IMR-90 (cell line): Measurements from ENCODE around the gene NFASC.

Experiments
- MAZ ChIP-seq: IDR thresholded peaks from 2 replicates; pipeline ENCODE4 v1.6.1; 2012; ENCODE audit warnings: low read depth, mild to moderate bottlenecking, low read length, improper control_type of control experiment, moderate library complexity, borderline replicate concordance
- MXI1 ChIP-seq: IDR thresholded peaks from 2 replicates; pipeline ENCODE4 v1.6.1; 2012; ENCODE audit warnings: low read depth, mild to moderate bottlenecking, low read length, moderate library complexity, borderline replicate concordance
- RFX5 ChIP-seq: IDR thresholded peaks from 2 replicates; pipeline ENCODE4 v1.8.0; 2012; ENCODE audit warnings: low read depth, mild to moderate bottlenecking, low read length, moderate library complexity
- TF ChIP-seq, protein P1 (sequence below): conservative IDR thresholded peaks from 2 replicates; pipeline ENCODE4 v1.5.1; 2012; ENCODE audit warnings: mild to moderate bottlenecking, low read depth, low read length, improper control_type of control experiment

DNA sequence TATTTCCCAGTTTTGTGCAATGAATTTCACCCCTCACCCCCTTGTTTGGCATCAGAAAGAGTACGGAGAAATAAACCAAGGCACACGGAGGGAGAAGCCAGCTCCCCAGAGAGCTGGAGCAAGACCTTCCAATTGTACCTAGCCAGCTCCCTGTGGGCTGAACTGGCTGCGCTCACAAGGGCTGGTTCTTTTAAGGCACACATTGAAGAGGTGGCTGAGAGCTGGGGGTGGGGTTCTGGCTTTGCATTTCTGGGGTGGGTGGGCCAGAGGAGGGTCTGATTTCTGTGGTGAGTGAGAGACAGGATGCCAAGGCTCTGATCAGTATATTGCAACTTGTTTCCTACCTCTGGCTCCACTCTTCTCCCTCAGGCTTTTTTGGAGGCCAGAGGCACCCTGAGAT lies 39.5 kb upstream of the NFASC start:
- TF ChIP-seq MAZ (no peak), MXI1 (no peak), RFX5 (no peak)
- TF ChIP-seq, protein P1, sequence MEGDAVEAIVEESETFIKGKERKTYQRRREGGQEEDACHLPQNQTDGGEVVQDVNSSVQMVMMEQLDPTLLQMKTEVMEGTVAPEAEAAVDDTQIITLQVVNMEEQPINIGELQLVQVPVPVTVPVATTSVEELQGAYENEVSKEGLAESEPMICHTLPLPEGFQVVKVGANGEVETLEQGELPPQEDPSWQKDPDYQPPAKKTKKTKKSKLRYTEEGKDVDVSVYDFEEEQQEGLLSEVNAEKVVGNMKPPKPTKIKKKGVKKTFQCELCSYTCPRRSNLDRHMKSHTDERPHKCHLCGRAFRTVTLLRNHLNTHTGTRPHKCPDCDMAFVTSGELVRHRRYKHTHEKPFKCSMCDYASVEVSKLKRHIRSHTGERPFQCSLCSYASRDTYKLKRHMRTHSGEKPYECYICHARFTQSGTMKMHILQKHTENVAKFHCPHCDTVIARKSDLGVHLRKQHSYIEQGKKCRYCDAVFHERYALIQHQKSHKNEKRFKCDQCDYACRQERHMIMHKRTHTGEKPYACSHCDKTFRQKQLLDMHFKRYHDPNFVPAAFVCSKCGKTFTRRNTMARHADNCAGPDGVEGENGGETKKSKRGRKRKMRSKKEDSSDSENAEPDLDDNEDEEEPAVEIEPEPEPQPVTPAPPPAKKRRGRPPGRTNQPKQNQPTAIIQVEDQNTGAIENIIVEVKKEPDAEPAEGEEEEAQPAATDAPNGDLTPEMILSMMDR = no peak
